Activated CD4-positive, alpha-beta T cell treated with anti-CD3 and anti-CD28 coated beads, Interleukin-10, Interleukin-2, amounts not matched to agents 100 ng/mL and 50 ng/mL, durations not matched to agents 16 hours and 8 hours (primary cell): ENCODE data around the gene LMNB1.
A peak's percentile ranks its signal among the peaks of the same experiment; 100 is the strongest.
"Not testable (repeated sequence)": the region's sequence is repeated elsewhere in the genome, so short reads cannot be mapped to it uniquely, and the experiment has no call there.

Experiments
- DNase-seq: peaks from one replicate; pipeline ENCODE4 v3.0.0-alpha.2; 2020

LMNB1 gene

GRCh38 chr5:126829098-126829497 lies 52.2 kb downstream of the LMNB1 start:
- DNase-seq: no peak

DNA sequence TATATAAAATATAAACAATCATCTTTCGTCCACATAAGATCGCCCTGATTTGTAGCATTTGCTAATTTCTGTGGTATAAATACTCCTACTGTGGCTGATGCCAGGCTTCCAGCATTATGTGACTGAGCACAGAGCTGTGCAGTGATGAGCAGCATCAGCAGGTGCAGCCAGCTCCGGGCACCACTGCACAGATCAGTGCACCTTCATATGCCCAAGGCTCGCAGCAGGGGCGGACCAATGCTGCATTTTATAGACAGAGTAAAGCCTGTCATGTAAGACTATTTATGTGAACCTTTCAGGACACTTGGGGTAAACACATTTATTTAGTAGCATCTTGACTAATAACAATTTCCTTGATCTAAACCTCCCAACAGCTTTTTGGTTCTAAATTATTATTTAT lies 53.1 kb downstream of the LMNB1 start:
- no peak for DNase-seq

DNA sequence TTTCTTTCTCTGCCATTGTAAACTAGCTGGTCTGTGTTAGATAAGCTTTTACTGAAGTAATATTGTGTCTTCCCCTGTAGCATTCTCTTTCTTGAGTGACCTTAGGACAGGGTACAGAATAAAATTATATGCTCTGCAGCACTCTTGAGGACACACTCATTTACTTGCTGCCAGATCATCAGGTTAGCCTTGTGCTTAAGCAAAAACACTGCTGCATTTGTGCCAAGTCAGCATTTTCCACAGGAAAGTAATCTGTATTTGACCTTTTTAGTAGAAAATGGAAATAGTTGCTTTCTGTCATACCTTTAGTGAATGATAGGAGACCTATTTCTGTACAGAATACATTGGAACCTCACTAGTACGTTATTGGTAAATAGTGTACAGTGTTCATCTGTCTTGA lies 54.2 kb downstream of the LMNB1 start:
- no peak for DNase-seq

DNA sequence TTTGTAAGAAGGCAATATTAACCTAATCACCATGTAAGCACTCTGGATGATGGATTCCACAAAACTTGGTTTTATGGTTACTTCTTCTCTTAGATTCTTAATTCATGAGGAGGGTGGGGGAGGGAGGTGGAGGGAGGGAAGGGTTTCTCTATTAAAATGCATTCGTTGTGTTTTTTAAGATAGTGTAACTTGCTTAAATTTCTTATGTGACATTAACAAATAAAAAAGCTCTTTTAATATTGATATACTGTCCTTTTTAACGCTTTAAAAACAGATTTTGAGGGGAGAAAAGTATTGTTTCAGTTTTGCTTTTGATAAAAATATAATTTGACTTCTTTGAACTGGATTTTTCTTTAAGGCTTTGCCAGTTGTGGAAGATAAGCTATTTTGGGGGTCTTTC lies 59.8 kb downstream of the LMNB1 start:
- DNase-seq: no peak

DNA sequence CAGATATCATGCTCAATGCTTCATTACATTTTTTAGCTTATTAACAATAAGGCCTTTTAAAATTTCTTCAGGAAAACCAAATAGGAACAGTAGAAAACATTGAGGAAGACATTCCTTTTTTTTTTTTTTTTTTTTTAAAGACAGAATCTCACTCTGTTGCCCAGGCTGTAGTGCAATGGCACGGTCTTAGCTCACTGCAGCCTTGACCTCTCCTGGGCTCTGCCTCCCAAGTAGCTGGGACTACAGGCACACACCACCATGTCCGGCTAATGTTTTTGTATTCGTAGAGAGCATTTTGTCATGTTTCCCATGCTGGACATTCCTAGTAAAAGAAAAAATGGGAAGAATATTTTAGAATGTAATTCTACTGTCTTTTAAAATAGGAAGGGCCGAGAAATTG lies 60.3 kb downstream of the LMNB1 start:
- DNase-seq: no peak

- DNase-seq: no peak
Measured at GRCh38 chr5:126837906-126838539, 61.1 kb downstream of the LMNB1 start.

GRCh38 chr5:126839407-126839806 lies 62.5 kb downstream of the LMNB1 start:
- DNase-seq: not testable (repeated sequence)

DNA sequence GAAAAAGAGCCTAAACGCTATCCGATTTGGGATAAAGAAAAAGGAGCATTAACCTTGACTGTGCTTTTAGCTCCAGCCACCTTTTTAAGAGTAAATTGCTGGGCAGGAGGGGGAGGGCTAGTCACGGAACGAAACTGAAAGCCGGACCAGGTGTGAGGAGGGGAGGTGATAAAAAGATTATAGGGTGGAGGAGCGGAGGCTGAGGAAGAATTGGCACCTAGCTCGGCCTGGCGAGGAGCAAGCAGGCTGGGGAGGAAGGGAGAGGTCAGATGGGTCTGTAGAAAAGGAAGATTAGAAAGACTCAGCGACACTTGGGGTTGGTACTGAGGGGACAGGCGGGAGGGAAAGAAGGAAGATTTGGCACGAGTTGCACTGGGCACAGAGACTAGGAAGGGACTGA lies 66.4 kb downstream of the LMNB1 start:
- DNase-seq: not testable (repeated sequence)

DNA sequence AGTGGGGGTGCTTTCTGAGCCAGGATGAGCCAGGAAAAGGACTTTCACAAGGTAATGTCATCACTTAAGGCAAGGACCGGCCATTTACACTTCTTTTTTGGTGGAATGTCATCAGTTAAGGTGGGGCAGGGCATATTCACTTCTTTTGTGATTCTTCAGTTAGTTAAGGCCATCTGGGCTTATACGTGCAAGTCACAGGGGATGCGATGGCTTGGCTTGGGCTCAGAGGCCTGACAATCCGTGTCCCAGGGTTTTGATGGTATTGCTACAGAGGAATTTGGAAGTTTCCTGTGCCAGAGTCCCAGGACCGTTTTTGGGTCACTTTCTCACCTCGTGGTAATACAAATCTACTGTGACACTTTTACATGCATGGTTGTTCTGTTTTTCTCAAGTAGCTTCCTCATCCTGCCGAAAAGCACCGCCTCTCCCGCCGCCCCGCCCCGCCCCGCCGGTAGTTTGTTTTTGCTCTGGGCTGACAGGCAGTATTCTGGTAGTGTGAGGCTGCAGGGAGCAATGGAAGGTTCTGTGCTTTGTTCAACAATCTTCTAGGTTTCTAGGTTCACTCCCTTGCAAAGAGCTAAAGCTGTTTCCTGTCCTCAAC lies 68.6 kb downstream of the LMNB1 start:
- DNase-seq: peak; percentile 35

DNA sequence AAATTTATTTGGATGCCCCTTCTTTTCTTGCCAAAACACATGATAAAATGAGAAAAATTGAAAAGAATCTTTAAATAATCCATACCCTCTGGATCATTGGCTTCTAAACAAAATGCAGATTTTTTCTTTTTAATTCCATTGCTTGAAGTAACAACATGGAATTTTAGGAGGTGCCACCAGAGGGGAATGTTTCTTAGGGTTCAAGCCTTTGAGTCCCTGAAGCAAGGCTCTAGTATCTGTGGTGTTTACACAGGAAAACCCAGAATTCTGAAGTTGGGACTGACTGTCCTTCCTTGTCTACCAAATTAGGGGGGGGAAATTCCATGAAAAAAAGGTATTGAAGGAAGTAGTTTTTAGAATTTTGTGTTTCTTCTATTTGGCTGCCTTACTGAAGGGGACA lies 69.4 kb downstream of the LMNB1 start:
- no peak for DNase-seq

- DNase-seq: no peak
Measured at GRCh38 chr5:126846744-126847455, 70.0 kb downstream of the LMNB1 start.

GRCh38 chr5:126847456-126847820 lies 70.5 kb downstream of the LMNB1 start:
- no peak for DNase-seq

- no peak for DNase-seq
Measured at GRCh38 chr5:126847826-126848251, 70.9 kb downstream of the LMNB1 start.

DNA sequence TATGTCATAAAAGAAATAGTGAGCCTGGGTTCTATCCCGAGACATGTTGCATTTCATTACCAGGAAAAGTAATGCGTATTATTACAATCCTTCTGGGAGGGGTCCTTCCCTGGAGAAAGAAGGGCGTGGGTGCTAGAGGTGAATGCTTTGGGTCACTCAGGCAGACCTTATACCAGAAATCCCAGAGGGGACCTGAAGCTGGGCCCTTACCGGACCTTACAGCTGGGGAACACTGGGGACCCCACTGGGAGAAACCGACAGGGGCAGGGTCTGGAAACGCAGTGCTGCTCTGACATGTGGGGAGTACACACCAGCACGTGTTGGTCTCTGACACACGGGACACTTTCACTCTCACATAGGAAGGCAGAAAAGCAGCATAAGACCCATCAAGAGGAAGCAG lies 71.3 kb downstream of the LMNB1 start:
- DNase-seq: no peak

- no peak for DNase-seq
Measured at GRCh38 chr5:126849101-126849678, 72.3 kb downstream of the LMNB1 start.

GRCh38 chr5:126851501-126852011 lies 74.6 kb downstream of the LMNB1 start:
- no peak for DNase-seq

DNA sequence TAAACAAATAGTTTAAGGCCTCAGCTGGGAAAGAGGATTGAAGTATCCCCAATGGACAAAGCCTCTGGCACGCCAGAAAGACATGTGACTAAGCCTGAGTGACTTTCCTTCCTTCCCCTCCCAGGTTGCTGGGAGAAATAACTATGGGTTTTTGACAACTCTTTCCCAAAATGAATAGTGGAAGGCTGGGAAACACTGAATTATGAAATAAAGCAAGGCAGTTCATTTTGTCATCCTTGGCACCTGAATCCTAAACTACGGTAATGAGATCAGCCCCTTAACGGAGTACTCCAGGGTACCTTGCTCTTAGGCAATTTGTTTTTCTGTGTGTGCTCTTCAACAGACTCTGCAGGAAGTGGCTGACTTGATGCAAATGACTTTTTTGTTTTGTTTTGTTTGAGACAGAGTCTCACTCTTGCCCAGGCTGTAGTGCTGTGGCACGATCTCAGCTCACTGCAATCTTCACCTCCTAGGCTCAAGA lies 75.2 kb downstream of the LMNB1 start:
- DNase-seq: peak; percentile 38

DNA sequence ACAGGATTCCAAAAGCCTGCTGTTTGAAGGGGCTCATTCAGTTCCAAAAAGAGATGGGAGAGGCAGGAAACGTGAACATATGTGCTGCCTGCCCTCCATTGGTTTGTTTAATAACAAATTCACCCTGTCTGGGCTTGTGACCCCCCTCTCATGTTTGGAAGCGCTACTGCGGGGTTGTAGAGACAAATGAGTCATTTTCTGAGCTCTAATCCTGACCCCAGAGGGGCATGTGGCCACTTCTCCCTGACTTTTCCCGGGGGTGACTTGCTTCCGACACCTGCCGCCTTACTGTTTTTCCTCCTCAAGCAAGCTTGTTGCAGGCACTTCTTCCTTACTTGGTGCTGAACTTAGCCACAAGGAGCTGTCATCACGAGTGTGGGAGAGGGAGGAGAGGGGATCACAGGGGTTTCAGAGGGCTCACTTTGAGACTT lies 75.9 kb downstream of the LMNB1 start:
- DNase-seq: no peak

DNA sequence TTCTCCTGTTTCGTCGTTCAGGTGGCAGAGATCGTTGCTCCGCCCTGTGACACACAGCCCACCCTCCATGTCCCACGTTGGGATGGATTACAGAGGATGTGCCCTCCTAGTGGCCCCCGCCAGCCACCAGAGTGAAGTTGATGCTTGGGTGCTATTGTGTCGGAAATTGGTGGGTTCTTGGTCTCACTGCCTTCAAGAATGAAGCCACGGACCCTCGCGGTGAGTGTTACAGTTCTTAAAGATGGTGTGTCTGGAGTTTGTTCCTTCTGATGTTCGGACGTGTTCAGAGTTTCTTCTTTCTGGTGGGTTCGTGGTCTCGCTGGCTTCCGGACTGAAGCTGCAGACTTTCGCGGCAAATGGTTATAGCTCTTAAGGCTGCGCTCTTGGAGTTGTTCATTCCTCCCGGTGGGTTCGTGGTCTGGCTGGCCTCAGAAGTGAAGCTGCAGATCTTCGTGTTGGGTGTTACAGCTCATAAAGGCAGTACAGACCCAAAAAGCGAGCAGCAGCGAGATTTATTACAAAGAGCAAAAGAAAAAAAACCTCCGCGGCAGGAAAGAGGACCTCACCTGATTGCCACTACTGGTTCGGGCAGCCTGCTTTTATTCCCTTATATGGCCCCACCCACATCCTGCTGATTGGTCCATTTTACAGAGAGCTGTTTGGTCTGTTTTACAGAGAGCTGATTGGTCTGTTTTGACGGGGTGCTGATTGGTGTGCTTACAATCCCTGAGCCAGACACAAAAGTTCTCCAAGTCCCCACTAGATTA lies 76.8 kb downstream of the LMNB1 start:
- DNase-seq: peak; percentile 43

GRCh38 chr5:126854526-126855110 lies 77.7 kb downstream of the LMNB1 start:
- no peak for DNase-seq

DNA sequence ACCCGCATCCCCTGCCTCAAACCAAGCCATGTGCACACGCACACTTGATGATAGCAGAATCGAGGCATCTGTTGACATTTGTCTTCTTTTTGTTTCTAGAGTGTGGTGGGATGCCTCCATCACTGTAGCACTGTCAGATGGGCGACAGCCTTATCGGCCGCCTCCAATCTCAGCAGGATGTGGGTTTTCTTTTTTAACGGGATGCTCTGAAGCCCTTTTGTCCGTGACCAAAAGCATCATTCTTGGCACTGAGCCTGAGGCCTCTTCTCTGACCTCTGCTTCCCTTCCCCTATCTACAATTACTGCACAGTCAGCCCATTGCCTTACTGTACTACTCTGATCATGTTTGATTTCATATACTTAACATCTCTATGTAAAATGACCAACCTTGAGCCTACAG lies 78.3 kb downstream of the LMNB1 start:
- DNase-seq: peak; percentile 13
